A549 treated with dexamethasone at 1 μM for 4 hours (cell line): ENCODE measurements around the gene ADGRG2. TPM values are rescaled to one million over a fixed set of nuclear protein-coding genes. Genes with fewer than 3 reads are reported as not detected.

Experiments used
- total RNA-seq: library from RNA; stranded (reverse); fragments of 200-300 nt; extraction: Qiagen RNA extraction; gene quantifications from 5 replicates; pipeline ENCODE4 v1.2.3, GENCODE V29; 2022

Gene ADGRG2, protein sequence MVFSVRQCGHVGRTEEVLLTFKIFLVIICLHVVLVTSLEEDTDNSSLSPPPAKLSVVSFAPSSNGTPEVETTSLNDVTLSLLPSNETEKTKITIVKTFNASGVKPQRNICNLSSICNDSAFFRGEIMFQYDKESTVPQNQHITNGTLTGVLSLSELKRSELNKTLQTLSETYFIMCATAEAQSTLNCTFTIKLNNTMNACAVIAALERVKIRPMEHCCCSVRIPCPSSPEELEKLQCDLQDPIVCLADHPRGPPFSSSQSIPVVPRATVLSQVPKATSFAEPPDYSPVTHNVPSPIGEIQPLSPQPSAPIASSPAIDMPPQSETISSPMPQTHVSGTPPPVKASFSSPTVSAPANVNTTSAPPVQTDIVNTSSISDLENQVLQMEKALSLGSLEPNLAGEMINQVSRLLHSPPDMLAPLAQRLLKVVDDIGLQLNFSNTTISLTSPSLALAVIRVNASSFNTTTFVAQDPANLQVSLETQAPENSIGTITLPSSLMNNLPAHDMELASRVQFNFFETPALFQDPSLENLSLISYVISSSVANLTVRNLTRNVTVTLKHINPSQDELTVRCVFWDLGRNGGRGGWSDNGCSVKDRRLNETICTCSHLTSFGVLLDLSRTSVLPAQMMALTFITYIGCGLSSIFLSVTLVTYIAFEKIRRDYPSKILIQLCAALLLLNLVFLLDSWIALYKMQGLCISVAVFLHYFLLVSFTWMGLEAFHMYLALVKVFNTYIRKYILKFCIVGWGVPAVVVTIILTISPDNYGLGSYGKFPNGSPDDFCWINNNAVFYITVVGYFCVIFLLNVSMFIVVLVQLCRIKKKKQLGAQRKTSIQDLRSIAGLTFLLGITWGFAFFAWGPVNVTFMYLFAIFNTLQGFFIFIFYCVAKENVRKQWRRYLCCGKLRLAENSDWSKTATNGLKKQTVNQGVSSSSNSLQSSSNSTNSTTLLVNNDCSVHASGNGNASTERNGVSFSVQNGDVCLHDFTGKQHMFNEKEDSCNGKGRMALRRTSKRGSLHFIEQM
- total RNA-seq = 8.7 to 14.3 TPM (median 12.7 TPM) in 5 replicates

DNA sequence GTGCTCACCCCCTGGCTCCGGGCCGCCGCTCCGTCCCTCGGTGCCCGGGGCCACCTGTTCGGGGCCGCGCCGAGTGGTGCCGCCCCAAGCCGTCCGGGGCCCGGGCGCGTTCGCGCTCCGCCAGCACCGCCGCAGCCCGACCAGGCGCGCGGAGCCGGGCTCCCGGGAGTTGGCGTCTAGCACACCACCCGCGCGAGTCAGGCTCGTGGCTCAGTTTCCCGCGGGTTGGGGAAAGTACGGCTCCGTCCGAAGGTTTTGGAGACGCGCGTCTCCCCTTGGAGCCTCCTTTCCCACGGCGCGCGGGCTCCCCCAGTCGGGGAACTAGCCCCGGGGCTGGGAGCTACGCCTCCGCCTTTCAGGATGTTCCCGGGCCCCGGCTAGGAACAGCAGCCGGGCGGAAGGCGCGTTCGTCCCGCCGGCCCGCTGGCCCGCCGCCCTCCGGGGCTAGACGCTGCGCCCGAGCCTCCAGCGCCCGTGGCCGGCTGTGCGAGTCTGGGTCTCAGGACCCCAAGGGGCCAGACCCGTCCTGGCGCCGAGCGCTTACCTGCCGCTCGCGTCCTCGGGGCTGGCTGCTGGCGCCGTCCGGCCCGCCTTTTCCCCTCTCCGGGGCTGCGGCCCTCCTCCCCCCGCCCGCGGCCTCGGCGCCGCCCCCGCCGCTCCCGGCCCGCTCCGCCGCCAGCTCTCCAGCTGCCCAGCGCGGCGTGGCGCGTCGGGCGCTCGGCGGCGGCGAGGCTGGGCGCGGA is at the start of gene ADGRG2:
Gene ADGRG2, minus strand, starts transcription at position 571 of the 743 bp plus-strand sequence. CDS start 53,634 bp downstream, outside the sequence.

DNA sequence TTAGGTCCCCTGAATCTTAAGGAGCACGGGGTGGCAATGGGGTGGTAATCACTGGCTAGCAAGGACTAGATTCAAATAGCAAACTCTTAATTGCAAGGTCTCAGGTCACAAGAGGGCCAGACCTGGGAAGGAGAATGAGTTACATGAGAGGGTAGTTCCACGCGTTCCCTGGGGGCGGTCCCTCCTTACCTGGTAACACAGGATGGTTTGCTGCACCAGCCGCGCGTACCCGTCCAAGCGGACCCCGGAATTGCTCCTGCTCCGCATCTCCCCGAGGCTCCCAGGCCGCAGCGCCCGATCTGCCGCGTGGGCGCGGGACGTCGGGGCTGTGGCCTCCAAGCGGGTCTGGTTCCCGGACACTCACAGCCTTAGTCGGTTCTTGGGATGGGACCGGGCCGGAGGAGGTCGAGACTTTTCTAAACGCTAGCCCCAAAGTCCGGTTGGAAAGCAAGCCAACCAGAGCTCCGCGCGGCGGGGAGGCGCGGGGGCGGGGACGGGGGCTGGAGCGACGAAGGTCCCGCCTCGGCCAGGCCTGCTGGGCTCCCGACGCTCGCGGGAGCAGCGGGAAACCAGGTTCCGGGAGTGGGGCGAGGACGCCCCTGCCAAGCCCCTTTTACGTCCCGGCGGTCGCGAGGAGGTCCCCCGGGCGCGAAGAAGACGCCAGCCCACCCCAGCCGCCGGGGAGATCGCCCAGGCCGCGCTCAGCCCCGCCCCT is 138.4 kb downstream of the ADGRG2 start, which contains the start of gene PHKA2:
Gene PHKA2, minus strand, starts transcription at position 449 of the 715 bp plus-strand sequence. Its CDS starts 182 bp downstream, at position 267.

Other genes starting within 250 kb of the ADGRG2 start
- 10.0 to 16.5 TPM (median 13.0 TPM) in 5 replicates for gene PHKA2, start 138.4 kb downstream of the ADGRG2 start, total RNA-seq
- gene PDHA1, start 221.5 kb upstream of the ADGRG2 start, total RNA-seq = 260 to 325 TPM (median 322 TPM) in 5 replicates